Panc1 (cell line): Measurements from ENCODE around the gene ICA1.

ENCODE experiments used
- POLR2AphosphoS5 ChIP-seq: IDR thresholded peaks from 2 replicates; pipeline ENCODE4 v1.6.1; 2012; ENCODE audit warnings: mild to moderate bottlenecking, low read depth, low read length, moderate library complexity
- TF ChIP-seq, protein P1 (sequence below): fragments of 450-650 bp; IDR thresholded peaks from 2 replicates; pipeline ENCODE4 v1.5.1; 2017; ENCODE audit warnings: mild to moderate bottlenecking

- TF ChIP-seq POLR2AphosphoS5, result no peak
- TF ChIP-seq, protein P1, sequence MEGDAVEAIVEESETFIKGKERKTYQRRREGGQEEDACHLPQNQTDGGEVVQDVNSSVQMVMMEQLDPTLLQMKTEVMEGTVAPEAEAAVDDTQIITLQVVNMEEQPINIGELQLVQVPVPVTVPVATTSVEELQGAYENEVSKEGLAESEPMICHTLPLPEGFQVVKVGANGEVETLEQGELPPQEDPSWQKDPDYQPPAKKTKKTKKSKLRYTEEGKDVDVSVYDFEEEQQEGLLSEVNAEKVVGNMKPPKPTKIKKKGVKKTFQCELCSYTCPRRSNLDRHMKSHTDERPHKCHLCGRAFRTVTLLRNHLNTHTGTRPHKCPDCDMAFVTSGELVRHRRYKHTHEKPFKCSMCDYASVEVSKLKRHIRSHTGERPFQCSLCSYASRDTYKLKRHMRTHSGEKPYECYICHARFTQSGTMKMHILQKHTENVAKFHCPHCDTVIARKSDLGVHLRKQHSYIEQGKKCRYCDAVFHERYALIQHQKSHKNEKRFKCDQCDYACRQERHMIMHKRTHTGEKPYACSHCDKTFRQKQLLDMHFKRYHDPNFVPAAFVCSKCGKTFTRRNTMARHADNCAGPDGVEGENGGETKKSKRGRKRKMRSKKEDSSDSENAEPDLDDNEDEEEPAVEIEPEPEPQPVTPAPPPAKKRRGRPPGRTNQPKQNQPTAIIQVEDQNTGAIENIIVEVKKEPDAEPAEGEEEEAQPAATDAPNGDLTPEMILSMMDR, result no peak
These were observed 32.0 kb downstream of the ICA1 start for GRCh38 chr7:8229927-8230326.
